Measurements from ENCODE around the gene SKAP1. TPM values are rescaled to one million over a fixed set of nuclear protein-coding genes. Genes with fewer than 3 reads are reported as not detected.

SKAP1 gene
- total RNA-seq, 2 experiments from 2014 or later, result 1.2 TPM; not detected in 1

GRCh38 chr17:48313096-48313755, 116.8 kb downstream of the SKAP1 start:
- no peaks in the 10 kb centered on the region for H3K79me2 ChIP-seq (ENCODE audit: insufficient read depth, low read depth, low read length)
- BruUV-seq (replicated peaks), result no TSS peak
- ChIA-PET CTCF (ENCODE audit: unreplicated experiment) (no interaction called here), POLR2A (no interaction called here)
- no peaks in the 10 kb centered on the region for H3K36me3 ChIP-seq (ENCODE audit: insufficient read depth, low read length)
- TF ChIP-seq CTCF (conservative IDR thresholded peaks at IDR 0.05; ENCODE audit: low read length), result no peak
- no peak for TF ChIP-seq EZH2phosphoT487 (IDR thresholded peaks at IDR 0.05; ENCODE audit: borderline replicate concordance, low read depth, low read length)
- no peaks in the 10 kb centered on the region for H3K9me2 ChIP-seq (ENCODE audit: insufficient read depth, low read length)
- no peak for DNase-seq (ENCODE audit: low spot score)
- H3K4me3 ChIP-seq (ENCODE audit: low read depth, low read length, poor library complexity, severe bottlenecking), result no peak overlapping the region
- H3K27ac ChIP-seq (ENCODE audit: low read depth, low read length, poor library complexity, severe bottlenecking), result no peak overlapping the region
- no peaks in the 10 kb centered on the region for H3K9me3 ChIP-seq (ENCODE audit: low read length)
- no peaks in the 10 kb centered on the region for H3K4me1 ChIP-seq (ENCODE audit: insufficient read depth, low read length, poor library complexity, severe bottlenecking)
- no peak overlapping the region for H3K4me2 ChIP-seq (ENCODE audit: low read length)
- H4K20me1 ChIP-seq (ENCODE audit: insufficient read depth, low read length), result no peaks in the 10 kb centered on the region
- no peak overlapping the region for H2AFZ ChIP-seq (ENCODE audit: low read length)
- intact Hi-C loops (cut with micrococcal nuclease; ENCODE audit: unreplicated experiment), result no loop called here

GRCh38 chr17:48311324-48311723, 118.7 kb downstream of the SKAP1 start:
- BruUV-seq (replicated peaks), result no TSS peak
- DNase-seq (ENCODE audit: low spot score), result no peak
- Histone ChIP-seq H2AFZ (ENCODE audit: low read length) (no peak overlapping the region), H3K36me3 (ENCODE audit: insufficient read depth, low read length) (no peaks in the 10 kb centered on the region), H3K4me3 (ENCODE audit: low read depth, low read length, poor library complexity, severe bottlenecking) (no peak overlapping the region), H3K27ac (ENCODE audit: low read depth, low read length, poor library complexity, severe bottlenecking) (no peak overlapping the region), H3K9me2 (ENCODE audit: insufficient read depth, low read length) (no peaks in the 10 kb centered on the region), H3K4me2 (ENCODE audit: low read length) (no peak overlapping the region), H3K4me1 (ENCODE audit: insufficient read depth, low read length, poor library complexity, severe bottlenecking) (no peaks in the 10 kb centered on the region), H4K20me1 (ENCODE audit: insufficient read depth, low read length) (no peaks in the 10 kb centered on the region), H3K79me2 (ENCODE audit: insufficient read depth, low read depth, low read length) (no peaks in the 10 kb centered on the region), H3K9me3 (ENCODE audit: low read length) (no peaks in the 10 kb centered on the region)
- no peak for TF ChIP-seq CTCF (conservative IDR thresholded peaks at IDR 0.05; ENCODE audit: low read length)
- TF ChIP-seq EZH2phosphoT487 (IDR thresholded peaks at IDR 0.05; ENCODE audit: borderline replicate concordance, low read depth, low read length), result no peak
- ChIA-PET POLR2A (no interaction called here), CTCF (ENCODE audit: unreplicated experiment) (no interaction called here)
- intact Hi-C loops (cut with micrococcal nuclease; ENCODE audit: unreplicated experiment), result no loop called here

- no peaks in the 10 kb centered on the region for H3K36me3 ChIP-seq (ENCODE audit: insufficient read depth, low read length)
- H3K9me2 ChIP-seq (ENCODE audit: insufficient read depth, low read length), result no peaks in the 10 kb centered on the region
- no peak overlapping the region for H3K4me2 ChIP-seq (ENCODE audit: low read length)
- ChIA-PET POLR2A (no interaction called here), CTCF (ENCODE audit: unreplicated experiment) (no interaction called here)
- no peak overlapping the region for H3K27ac ChIP-seq (ENCODE audit: low read depth, low read length, poor library complexity, severe bottlenecking)
- BruUV-seq (replicated peaks), result no TSS peak
- no peak for DNase-seq (ENCODE audit: low spot score)
- no peak overlapping the region for H2AFZ ChIP-seq (ENCODE audit: low read length)
- no peak overlapping the region for H3K4me3 ChIP-seq (ENCODE audit: low read depth, low read length, poor library complexity, severe bottlenecking)
- H3K4me1 ChIP-seq (ENCODE audit: insufficient read depth, low read length, poor library complexity, severe bottlenecking), result no peaks in the 10 kb centered on the region
- H3K9me3 ChIP-seq (ENCODE audit: low read length), result no peaks in the 10 kb centered on the region
- no peaks in the 10 kb centered on the region for H4K20me1 ChIP-seq (ENCODE audit: insufficient read depth, low read length)
- no peaks in the 10 kb centered on the region for H3K79me2 ChIP-seq (ENCODE audit: insufficient read depth, low read depth, low read length)
- TF ChIP-seq EZH2phosphoT487 (IDR thresholded peaks at IDR 0.05; ENCODE audit: borderline replicate concordance, low read depth, low read length), result no peak
- no peak for TF ChIP-seq CTCF (conservative IDR thresholded peaks at IDR 0.05; ENCODE audit: low read length)
- intact Hi-C loops (cut with micrococcal nuclease; ENCODE audit: unreplicated experiment), result no loop called here
Observed at GRCh38 chr17:48310748-48311213, 119.2 kb downstream of the SKAP1 start.

Data from OCI-LY7 (cell line).